ENCODE results near the gene CTAGE9.
A peak's percentile ranks its signal among the peaks of the same experiment; 100 is the strongest.

The CTAGE9 gene

GRCh38 chr6:131693384-131693783 lies 17.4 kb downstream of the CTAGE9 start:
- H3K9me3 Mint-ChIP-seq, result no peaks in the 10 kb centered on the region
- DNase-seq (no peak), ATAC-seq (no peak)
- no peak overlapping the region for H3K27ac Mint-ChIP-seq
- no peak overlapping the region for H3K4me3 Mint-ChIP-seq
- peaks cover 12% of the 10 kb centered on the region for H3K27me3 Mint-ChIP-seq
- peaks cover 5% of the 10 kb centered on the region for H3K4me1 Mint-ChIP-seq

GRCh38 chr6:131692589-131692988 lies 18.2 kb downstream of the CTAGE9 start:
- Mint-ChIP-seq H3K27ac (no peak overlapping the region), H3K27me3 (peaks cover 15% of the 10 kb centered on the region), H3K9me3 (no peaks in the 10 kb centered on the region), H3K4me1 (peaks cover 10% of the 10 kb centered on the region), H3K4me3 (no peak overlapping the region)
- DNase-seq (no peak), ATAC-seq (no peak)

DNA sequence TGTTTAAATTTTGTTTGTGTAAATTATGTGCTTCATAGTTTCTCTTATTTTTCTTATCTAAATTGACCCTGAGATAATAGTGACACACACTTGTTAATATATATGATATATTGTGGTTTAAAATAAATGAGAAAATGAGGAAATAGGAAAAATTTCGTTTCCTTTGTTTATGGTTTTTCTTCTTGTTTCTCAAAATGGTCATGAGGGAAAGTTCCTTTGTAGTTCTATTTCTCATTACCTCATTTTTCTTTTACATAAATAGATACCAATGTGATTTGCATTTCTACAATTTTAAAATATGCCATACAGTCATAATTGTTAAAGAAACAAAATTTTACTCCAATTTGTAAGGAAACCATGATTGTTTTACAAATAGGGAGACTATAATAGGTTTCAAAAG lies 18.8 kb downstream of the CTAGE9 start:
- Mint-ChIP-seq H3K27ac (no peak overlapping the region), H3K27me3 (peaks cover 15% of the 10 kb centered on the region), H3K4me1 (peaks cover 10% of the 10 kb centered on the region), H3K9me3 (no peaks in the 10 kb centered on the region), H3K4me3 (no peak overlapping the region)
- ATAC-seq (no peak), DNase-seq (no peak)

DNA sequence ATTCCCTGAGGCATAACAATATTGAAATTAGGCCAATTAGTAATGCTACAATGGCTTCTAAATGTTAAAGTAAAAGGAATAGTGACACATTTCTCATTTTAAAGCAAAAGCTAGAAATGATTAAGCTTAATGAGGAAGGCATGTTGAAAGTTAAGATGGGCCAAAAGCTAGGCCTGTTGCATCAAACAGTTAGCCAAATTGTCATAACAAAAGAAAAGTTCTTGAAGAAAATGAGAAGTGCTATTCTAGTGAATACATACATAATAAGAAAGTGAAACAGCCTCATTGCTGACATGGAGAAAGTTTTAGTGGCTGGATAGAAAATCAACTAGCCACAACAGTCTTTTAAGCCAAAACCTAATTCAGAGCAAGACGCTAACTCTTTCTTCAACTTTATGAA lies 22.5 kb downstream of the CTAGE9 start:
- Mint-ChIP-seq H3K27me3 (peaks cover 15% of the 10 kb centered on the region), H3K4me1 (peaks cover 17% of the 10 kb centered on the region), H3K27ac (peak overlapping the region in 1 of 2 donors; percentile 48), H3K9me3 (no peaks in the 10 kb centered on the region), H3K4me3 (peak overlapping the region; percentile 6 to 57)
- ATAC-seq, result peak; percentile 79
- DNase-seq, result peak in 1 of 2 donors; percentile 34

GRCh38 chr6:131687022-131687421 lies 23.8 kb downstream of the CTAGE9 start:
- no peak overlapping the region for H3K4me3 Mint-ChIP-seq
- no peak overlapping the region for H3K27ac Mint-ChIP-seq
- no peaks in the 10 kb centered on the region for H3K9me3 Mint-ChIP-seq
- peaks cover 15% of the 10 kb centered on the region for H3K27me3 Mint-ChIP-seq
- DNase-seq (no peak), ATAC-seq (no peak)
- peaks cover 17% of the 10 kb centered on the region for H3K4me1 Mint-ChIP-seq

DNA sequence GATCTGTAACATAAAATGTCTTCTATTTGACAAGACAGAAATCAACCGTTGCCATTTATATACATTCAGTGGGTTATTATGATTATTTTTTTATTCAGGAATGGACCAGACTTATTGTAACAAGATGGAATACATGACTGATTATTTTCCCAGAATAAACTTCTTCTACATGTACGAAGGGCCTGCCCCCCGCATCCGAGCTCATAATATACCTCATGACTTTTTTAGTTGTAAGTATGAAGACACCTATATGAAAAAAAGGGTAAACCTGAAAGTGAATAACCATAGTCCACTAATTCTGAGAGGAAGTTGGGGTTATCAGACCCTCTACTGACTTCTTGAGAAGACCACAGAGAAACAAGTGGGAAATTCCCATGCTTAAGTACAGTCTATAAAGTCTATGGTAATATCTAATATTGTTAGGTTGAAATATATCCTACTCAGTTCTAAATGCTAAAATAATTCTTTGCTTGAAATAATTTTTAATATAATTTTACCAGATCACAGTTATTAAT lies 25.5 kb downstream of the CTAGE9 start:
- ATAC-seq (peak; percentile 86), DNase-seq (peak; percentile 6 to 35)
- H3K4me1 Mint-ChIP-seq, result peaks cover 17% of the 10 kb centered on the region
- peaks cover 0 to 4% of the 10 kb centered on the region in 2 donors for H3K9me3 Mint-ChIP-seq
- no peak overlapping the region for H3K4me3 Mint-ChIP-seq
- H3K27me3 Mint-ChIP-seq, result peaks cover 23% of the 10 kb centered on the region
- H3K27ac Mint-ChIP-seq, result no peak overlapping the region

DNA sequence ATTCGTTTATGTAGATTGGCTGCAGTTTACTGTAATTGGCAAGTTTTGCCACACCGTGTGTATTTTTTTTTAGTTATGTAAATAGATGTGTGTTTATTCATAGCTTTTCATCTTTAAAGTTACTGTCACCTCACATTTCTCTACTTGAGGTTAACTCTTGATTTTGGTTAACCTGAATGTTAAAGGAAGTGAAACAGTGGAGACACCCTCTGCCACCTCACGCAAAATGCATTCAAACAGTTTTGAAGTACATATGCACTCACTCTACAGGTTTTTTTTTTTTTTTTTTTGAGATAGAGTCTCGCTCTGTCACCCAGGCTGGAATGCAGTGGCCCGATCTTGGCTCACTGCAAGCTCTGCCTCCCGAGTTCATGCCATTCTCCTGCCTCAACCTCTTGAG lies 27.3 kb downstream of the CTAGE9 start:
- H3K4me3 Mint-ChIP-seq, result no peak overlapping the region
- H3K27ac Mint-ChIP-seq, result no peak overlapping the region
- DNase-seq (peak in 1 of 2 donors; percentile 42), ATAC-seq (peak; percentile 70)
- H3K27me3 Mint-ChIP-seq, result peaks cover 11% of the 10 kb centered on the region
- H3K4me1 Mint-ChIP-seq, result peaks cover 13% of the 10 kb centered on the region
- H3K9me3 Mint-ChIP-seq, result peaks cover 0 to 4% of the 10 kb centered on the region in 2 donors

DNA sequence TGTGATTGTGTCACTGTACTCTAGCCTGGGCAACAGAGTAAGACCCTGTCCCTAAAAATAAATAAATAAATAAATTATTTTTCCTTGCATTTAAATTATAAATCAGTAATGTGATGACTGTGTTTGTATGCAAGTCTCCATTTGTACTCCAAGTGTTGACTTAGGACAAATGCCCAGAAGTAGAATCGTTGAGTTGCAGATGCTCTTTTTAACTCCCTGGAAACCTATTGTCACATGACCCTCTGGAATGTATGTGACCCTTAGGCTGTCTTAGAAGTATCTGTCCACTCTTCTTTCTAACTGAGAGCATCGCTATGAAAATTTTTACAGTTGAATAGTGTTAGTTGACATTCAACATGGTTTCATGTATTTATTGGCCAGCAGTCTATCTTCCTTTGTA lies 28.4 kb downstream of the CTAGE9 start:
- Mint-ChIP-seq H3K27ac (no peak overlapping the region), H3K4me3 (no peak overlapping the region), H3K27me3 (peaks cover 8% of the 10 kb centered on the region), H3K4me1 (peaks cover 7% of the 10 kb centered on the region), H3K9me3 (peaks cover 0 to 4% of the 10 kb centered on the region in 2 donors)
- DNase-seq, result no peak
- ATAC-seq, result no peak

- Mint-ChIP-seq H3K27ac (no peak overlapping the region), H3K4me1 (peaks cover 7% of the 10 kb centered on the region), H3K4me3 (no peak overlapping the region), H3K27me3 (peaks cover 8% of the 10 kb centered on the region), H3K9me3 (peaks cover 0 to 4% of the 10 kb centered on the region in 2 donors)
- DNase-seq (no peak), ATAC-seq (no peak)
Observed at GRCh38 chr6:131681585-131681984, 29.2 kb downstream of the CTAGE9 start.

- H3K27ac Mint-ChIP-seq, result no peak overlapping the region
- H3K27me3 Mint-ChIP-seq, result peaks cover 8% of the 10 kb centered on the region
- H3K9me3 Mint-ChIP-seq, result peaks cover 0 to 4% of the 10 kb centered on the region in 2 donors
- DNase-seq (no peak), ATAC-seq (no peak)
- peaks cover 7% of the 10 kb centered on the region for H3K4me1 Mint-ChIP-seq
- H3K4me3 Mint-ChIP-seq, result no peak overlapping the region
Observed at GRCh38 chr6:131680868-131681267, 29.9 kb downstream of the CTAGE9 start.

GRCh38 chr6:131678442-131678841 lies 32.4 kb downstream of the CTAGE9 start:
- DNase-seq (no peak), ATAC-seq (no peak)
- Mint-ChIP-seq H3K4me1 (peaks cover under 1% of the 10 kb centered on the region), H3K9me3 (peaks cover 0 to 4% of the 10 kb centered on the region in 2 donors), H3K27ac (no peak overlapping the region), H3K4me3 (no peak overlapping the region), H3K27me3 (peaks cover 8% of the 10 kb centered on the region)

DNA sequence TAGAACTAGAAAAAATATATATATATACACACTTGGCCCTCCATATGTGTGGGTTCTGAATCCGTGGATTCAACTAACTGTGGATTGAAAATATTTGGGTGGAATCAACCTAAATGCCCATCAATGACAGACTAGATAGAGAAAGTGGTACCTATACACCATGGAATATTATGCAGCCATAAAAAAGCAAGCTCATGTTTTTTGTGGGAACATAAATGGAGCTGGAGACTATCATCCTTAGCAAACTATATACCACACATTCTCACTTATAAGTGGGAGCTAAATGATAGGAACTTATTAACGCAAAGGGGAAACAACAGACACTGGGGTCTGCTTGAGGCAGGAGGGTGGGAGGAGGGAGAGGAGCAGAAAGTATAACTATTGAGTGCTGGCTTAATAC lies 37.6 kb downstream of the CTAGE9 start:
- no peak overlapping the region for H3K27ac Mint-ChIP-seq
- H3K4me3 Mint-ChIP-seq, result no peak overlapping the region
- DNase-seq (no peak), ATAC-seq (no peak)
- H3K4me1 Mint-ChIP-seq, result no peaks in the 10 kb centered on the region
- H3K9me3 Mint-ChIP-seq, result no peaks in the 10 kb centered on the region
- H3K27me3 Mint-ChIP-seq, result no peaks in the 10 kb centered on the region

GRCh38 chr6:131669891-131670290 lies 40.9 kb downstream of the CTAGE9 start:
- H3K4me1 Mint-ChIP-seq, result no peaks in the 10 kb centered on the region
- H3K4me3 Mint-ChIP-seq, result no peak overlapping the region
- peak overlapping the region in 1 of 2 donors; percentile 19 for H3K27ac Mint-ChIP-seq
- H3K27me3 Mint-ChIP-seq, result peaks cover 8% of the 10 kb centered on the region
- no peaks in the 10 kb centered on the region for H3K9me3 Mint-ChIP-seq
- no peak for DNase-seq
- ATAC-seq, result no peak

DNA sequence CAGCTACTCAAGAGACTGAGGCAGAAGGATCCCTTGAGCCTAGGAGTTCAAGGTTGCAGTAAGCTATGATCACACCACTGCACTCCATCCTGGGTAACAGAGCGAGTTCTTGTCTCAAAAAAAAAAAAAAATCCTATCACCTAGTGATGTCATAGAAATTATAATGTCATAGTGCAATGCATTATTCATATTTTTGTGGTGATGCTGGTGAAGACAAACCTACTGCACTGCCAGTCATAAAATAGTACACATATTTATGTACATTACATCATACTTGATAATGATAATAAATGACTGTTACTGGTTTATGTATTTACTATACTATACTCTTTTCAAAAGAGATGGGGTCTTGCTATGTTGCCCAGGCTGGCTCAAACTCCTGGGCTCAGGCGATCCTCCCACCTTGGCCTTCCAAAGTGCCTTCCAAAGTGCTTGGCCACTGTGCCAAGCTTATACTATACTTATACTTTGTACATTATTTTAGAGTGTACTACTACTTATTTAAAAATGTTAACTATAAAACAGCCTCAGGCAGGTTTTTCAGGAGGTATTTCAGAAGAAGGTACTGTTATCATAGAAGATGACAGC lies 47.1 kb downstream of the CTAGE9 start:
- Mint-ChIP-seq H3K27ac (no peak overlapping the region), H3K27me3 (peaks cover 8% of the 10 kb centered on the region), H3K4me3 (no peak overlapping the region), H3K4me1 (no peaks in the 10 kb centered on the region), H3K9me3 (no peaks in the 10 kb centered on the region)
- DNase-seq, result no peak
- ATAC-seq, result no peak

DNA sequence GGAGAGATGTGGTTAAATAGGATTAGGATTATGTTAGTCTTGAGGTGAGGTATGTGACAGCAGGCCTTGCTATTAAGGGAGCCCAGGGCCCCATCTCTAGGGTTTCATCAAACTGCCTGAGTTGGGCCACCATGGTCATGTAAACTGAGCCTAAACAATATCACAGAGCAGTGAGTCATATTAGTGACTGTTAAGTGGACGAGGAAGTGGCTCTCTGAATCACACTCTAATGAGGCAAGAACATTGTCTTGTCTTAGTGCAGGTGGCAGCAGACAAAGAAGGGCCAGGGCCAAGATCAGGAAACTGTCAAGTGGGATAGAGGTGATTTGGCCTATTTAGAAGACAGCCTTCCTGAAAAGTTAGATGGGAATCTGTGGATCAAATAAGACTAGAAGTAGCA lies 50.6 kb downstream of the CTAGE9 start:
- Mint-ChIP-seq H3K27me3 (no peaks in the 10 kb centered on the region), H3K4me1 (no peaks in the 10 kb centered on the region), H3K27ac (peak overlapping the region in 1 of 2 donors; percentile 5), H3K9me3 (no peaks in the 10 kb centered on the region), H3K4me3 (no peak overlapping the region)
- ATAC-seq (peak; percentile 75), DNase-seq (no peak)
